OCI-LY3 (cell line): ENCODE data around the gene CTDP1.

ENCODE experiments used
- H2AFZ ChIP-seq: fragments of 200-600, 300-600 bp; shearing (Covaris generic); 2 replicates; pipeline ENCODE4 v1.6.0; 2014; ENCODE audit warnings: antibody characterized with exemption, low read depth, low read length
- H3K27ac ChIP-seq: fragments of 200-600, 300-600 bp; sonication (generic); 2 replicates; pipeline ENCODE4 v1.5.1; 2014; ENCODE audit warnings: mild to moderate bottlenecking, low read length, moderate library complexity, mixed read lengths
- H3K27me3 ChIP-seq: fragments of 200-600, 300-600 bp; sonication (generic); 2 replicates; pipeline ENCODE4 v1.6.1; 2014; ENCODE audit warnings: low read depth, low read length, mixed read lengths
- H3K36me3 ChIP-seq: fragments of 200-600, 300-600 bp; sonication (generic); replicated peaks from 2 replicates; pipeline ENCODE3; 2014; ENCODE audit warnings: low read depth, low read length, mixed read lengths
- H3K4me1 ChIP-seq: fragments of 300-600, 200-600 bp; sonication (generic); 2 replicates; pipeline ENCODE4 v1.6.1; 2014; ENCODE audit warnings: low read length, mixed read lengths
- H3K4me2 ChIP-seq: fragments of 200-600, 300-600 bp; sonication (generic); 2 replicates; pipeline ENCODE4 v1.6.1; 2014; ENCODE audit warnings: low read length, mixed read lengths
- H3K4me3 ChIP-seq: fragments of 300-600, 200-600 bp; sonication (generic); 2 replicates; pipeline ENCODE4 v1.5.1; 2014; ENCODE audit warnings: antibody characterized with exemption, mild to moderate bottlenecking, low read length, moderate library complexity
- H3K79me2 ChIP-seq: fragments of 300-600, 200-600 bp; shearing (Covaris generic); 2 replicates; pipeline ENCODE4 v1.6.1; 2014; ENCODE audit warnings: mild to moderate bottlenecking, low read length, mixed read lengths
- H3K9ac ChIP-seq: fragments of 300-600, 200-600 bp; shearing (Covaris generic); 2 replicates; pipeline ENCODE4 v1.6.0; 2014; ENCODE audit warnings: mild to moderate bottlenecking, low read length, moderate library complexity
- H3K9me3 ChIP-seq: fragments of 200-600, 300-600 bp; shearing (Covaris generic); 2 replicates; pipeline ENCODE4 v1.6.1; 2014; ENCODE audit warnings: low read length, mixed read lengths; ENCODE audit not compliant: insufficient read depth
- H4K20me1 ChIP-seq: fragments of 200-600, 300-600 bp; sonication (generic); 2 replicates; pipeline ENCODE4 v1.6.1; 2016; ENCODE audit warnings: low read length, mixed read lengths; ENCODE audit not compliant: insufficient read depth
- EZH2phosphoT487 ChIP-seq: fragments of 200-600 bp; shearing (Covaris generic); IDR thresholded peaks from 2 replicates; pipeline ENCODE4 v1.6.1; 2018; ENCODE audit warnings: antibody characterized with exemption, mixed run types, low read depth
- TF ChIP-seq, protein P1 (sequence below): fragments of 200-600, 300-600 bp; sonication (generic); IDR thresholded peaks from 2 replicates; pipeline ENCODE4 v1.5.1; 2014; ENCODE audit warnings: antibody characterized with exemption, low read length, low read depth

Gene CTDP1

DNA sequence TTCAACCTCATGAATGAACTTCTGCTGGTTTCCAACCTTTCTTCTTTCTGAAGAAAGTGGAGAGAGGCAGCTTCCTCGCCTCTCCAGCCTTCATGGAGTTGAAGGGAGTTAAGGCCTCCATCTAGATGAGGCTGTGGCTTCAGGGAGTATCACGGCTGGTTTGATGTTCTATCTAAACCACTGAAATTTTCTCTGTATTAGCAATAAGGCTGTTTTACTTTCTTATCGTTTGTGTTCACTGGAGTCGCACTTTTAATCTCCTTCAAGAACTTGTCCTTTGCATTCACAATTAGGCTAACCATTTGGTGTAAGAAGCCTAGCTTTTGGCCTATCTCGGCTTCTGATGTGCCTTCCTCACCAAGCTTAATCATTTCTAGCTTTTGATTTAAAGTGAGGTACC, 19.9 kb upstream of the CTDP1 start:
- Histone ChIP-seq H3K79me2 (no peaks in the 10 kb centered on the region), H3K36me3 (peaks cover 3% of the 10 kb centered on the region), H3K4me2 (no peak overlapping the region), H4K20me1 (no peaks in the 10 kb centered on the region), H3K27ac (no peak overlapping the region), H3K27me3 (peaks cover 27% of the 10 kb centered on the region), H2AFZ (no peak overlapping the region), H3K9me3 (peaks cover 7% of the 10 kb centered on the region; the same call in 1 of the 2 replicates), H3K4me1 (no peaks in the 10 kb centered on the region), H3K4me3 (no peak overlapping the region), H3K9ac (no peak overlapping the region)
- TF ChIP-seq, protein P1, sequence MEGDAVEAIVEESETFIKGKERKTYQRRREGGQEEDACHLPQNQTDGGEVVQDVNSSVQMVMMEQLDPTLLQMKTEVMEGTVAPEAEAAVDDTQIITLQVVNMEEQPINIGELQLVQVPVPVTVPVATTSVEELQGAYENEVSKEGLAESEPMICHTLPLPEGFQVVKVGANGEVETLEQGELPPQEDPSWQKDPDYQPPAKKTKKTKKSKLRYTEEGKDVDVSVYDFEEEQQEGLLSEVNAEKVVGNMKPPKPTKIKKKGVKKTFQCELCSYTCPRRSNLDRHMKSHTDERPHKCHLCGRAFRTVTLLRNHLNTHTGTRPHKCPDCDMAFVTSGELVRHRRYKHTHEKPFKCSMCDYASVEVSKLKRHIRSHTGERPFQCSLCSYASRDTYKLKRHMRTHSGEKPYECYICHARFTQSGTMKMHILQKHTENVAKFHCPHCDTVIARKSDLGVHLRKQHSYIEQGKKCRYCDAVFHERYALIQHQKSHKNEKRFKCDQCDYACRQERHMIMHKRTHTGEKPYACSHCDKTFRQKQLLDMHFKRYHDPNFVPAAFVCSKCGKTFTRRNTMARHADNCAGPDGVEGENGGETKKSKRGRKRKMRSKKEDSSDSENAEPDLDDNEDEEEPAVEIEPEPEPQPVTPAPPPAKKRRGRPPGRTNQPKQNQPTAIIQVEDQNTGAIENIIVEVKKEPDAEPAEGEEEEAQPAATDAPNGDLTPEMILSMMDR: no peak
- TF ChIP-seq EZH2phosphoT487: no peak

DNA sequence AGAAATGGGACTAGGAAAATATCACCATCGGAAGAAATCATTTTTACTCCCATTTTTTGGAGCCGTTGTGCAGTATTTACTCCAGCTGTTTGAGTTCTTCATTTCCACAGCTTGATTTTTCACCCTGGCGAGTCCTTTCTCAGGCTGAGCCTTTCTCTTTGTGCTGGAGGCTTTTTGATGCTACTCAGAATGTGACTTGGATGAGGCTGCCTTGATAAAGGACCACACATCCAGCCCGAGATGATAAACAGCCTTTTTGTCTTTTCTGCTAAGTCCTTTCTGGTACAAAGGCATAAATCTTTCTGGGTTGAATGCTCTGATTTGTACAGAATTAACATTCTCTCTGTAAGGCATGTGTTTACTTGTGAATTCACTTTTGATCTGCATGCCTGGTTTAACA, 17.6 kb upstream of the CTDP1 start:
- Histone ChIP-seq H3K9me3 (no peaks in the 10 kb centered on the region), H2AFZ (no peak overlapping the region), H4K20me1 (no peaks in the 10 kb centered on the region), H3K79me2 (no peaks in the 10 kb centered on the region), H3K4me1 (no peaks in the 10 kb centered on the region), H3K9ac (no peak overlapping the region), H3K4me2 (no peak overlapping the region), H3K4me3 (no peak overlapping the region), H3K27me3 (peaks cover 27% of the 10 kb centered on the region), H3K27ac (no peak overlapping the region), H3K36me3 (no peaks in the 10 kb centered on the region)
- no peak for TF ChIP-seq EZH2phosphoT487
- TF ChIP-seq, protein P1: no peak

DNA sequence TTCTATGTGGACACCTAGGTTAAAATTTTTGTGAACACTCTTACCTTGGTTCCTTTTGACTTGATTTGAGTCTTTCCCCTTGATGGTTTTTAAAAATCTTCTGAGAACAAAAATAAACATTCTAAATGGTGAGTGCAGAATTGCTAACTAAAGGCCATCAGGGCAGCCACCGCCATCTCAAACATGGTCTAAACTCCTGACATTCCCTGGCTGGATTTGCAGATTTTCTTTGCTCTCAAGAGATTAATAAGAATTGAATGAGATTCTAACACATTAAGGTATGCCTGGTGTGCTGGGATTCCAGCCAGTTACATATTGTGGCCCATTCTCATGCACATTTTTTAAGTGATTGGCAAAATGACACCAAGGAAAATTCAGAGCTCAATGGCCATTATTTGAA, 17.2 kb upstream of the CTDP1 start:
- H2AFZ ChIP-seq: no peak overlapping the region
- no peak overlapping the region for H3K9ac ChIP-seq
- no peaks in the 10 kb centered on the region for H3K9me3 ChIP-seq
- H3K27me3 ChIP-seq: peaks cover 27% of the 10 kb centered on the region
- H3K4me2 ChIP-seq: no peak overlapping the region
- no peaks in the 10 kb centered on the region for H3K79me2 ChIP-seq
- H3K4me1 ChIP-seq: no peaks in the 10 kb centered on the region
- H3K27ac ChIP-seq: no peak overlapping the region
- no peaks in the 10 kb centered on the region for H4K20me1 ChIP-seq
- no peaks in the 10 kb centered on the region for H3K36me3 ChIP-seq
- TF ChIP-seq EZH2phosphoT487: no peak
- TF ChIP-seq, protein P1: no peak
- H3K4me3 ChIP-seq: no peak overlapping the region

- peaks cover 24% of the 10 kb centered on the region for H3K27me3 ChIP-seq
- no peak overlapping the region for H3K9ac ChIP-seq
- no peak overlapping the region for H3K4me2 ChIP-seq
- no peak for TF ChIP-seq EZH2phosphoT487
- TF ChIP-seq, protein P1: no peak
- no peaks in the 10 kb centered on the region for H3K36me3 ChIP-seq
- no peak overlapping the region for H3K27ac ChIP-seq
- no peaks in the 10 kb centered on the region for H4K20me1 ChIP-seq
- no peaks in the 10 kb centered on the region for H3K4me1 ChIP-seq
- no peaks in the 10 kb centered on the region for H3K9me3 ChIP-seq
- H3K4me3 ChIP-seq: no peak overlapping the region
- no peak overlapping the region for H2AFZ ChIP-seq
- no peaks in the 10 kb centered on the region for H3K79me2 ChIP-seq
These were observed 15.0 kb upstream of the CTDP1 start for GRCh38 chr18:79664525-79665125.
